Measurements from ENCODE around the gene CRACDL.

The CRACDL gene

DNA sequence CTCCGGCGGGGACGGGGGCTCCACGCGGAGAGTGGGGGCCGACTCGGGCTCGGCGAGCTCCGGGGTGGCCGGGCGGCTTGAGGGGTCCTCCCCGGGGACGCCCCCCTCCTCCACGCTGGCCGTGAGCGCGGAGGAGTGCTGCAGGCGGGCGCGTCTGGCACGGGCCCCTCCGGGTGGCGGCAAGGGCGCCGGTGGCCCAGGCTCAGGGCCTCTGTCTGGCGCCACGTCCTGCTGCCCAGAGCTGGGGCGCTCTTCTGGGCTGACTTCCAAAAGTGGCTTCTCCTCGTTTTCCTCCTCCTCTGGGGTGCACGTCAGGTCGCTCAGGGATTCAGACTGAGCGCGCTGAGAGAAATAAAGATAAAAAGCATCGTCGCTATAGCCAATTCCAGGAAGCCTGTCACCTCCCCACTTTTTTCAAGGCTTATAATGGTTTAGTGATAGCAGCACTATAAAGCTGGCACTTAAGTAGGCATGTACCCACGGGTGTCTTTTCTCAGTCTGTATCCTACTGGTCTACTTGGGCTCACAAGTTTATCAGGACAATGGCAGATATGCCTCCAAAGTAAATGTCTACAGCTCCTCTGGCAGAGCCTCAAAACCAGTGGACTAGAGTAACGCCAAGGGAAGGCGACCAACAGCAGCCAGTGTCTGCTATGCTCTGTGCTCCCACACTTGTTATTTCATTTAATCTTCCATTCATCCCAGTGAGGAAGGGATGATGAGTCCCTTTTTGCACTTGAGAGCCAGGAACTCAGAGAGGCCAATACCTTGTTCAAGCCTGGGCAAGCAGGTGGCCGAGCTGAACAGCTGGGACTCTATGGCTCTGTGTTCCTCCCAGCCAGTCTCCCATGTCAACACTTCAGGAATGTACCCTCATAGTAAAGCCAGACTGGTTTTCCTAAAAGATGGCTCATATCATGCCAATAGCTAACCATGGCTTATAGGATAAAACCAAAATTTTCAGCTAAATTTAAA, 112.5 kb downstream of the CRACDL start:
- DNase-seq = no peak

DNA sequence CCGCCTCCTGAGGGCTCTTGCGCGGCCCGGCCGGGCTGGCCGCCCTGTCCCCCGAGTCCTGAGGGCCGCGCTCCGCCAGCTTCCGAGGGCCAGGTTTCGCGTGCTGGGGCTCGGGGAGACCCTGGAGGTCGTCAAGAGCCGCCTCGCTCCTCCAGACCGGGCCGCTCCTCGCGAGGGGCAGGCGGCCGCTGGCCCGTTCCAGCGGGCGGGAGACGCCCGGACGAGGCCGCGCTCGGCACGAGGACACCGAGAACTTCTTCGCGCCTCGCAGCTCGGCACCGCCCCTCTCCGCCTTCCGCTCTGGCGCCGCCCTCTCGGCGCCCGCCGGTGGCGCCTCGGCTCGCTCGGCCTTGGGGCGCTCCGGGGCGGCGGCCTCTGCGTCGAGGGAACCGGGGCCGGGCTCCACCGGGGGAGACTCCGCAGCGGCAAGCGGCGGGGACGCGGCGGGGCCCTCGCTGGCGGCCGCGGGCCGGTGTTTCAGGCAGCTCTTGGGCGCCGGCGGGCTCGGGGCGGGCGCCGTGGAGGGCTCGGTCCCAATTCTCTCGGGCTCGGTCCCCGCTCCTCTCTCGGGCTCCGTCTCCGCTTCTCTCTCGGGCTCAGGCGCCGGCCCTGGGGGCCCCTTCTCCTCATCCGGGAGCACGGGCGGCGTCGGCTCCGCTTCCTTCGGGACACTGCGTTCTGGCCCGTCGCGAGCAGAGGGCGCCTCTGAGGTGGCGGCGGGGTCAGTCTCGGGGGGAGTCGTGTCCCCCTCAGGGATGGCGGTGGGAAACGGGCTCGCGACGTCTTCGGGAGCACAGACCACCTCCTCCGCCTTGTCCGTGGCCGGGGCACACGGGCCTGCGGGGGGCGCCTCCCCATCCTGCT, 113.5 kb downstream of the CRACDL start:
- DNase-seq = no peak

DNA sequence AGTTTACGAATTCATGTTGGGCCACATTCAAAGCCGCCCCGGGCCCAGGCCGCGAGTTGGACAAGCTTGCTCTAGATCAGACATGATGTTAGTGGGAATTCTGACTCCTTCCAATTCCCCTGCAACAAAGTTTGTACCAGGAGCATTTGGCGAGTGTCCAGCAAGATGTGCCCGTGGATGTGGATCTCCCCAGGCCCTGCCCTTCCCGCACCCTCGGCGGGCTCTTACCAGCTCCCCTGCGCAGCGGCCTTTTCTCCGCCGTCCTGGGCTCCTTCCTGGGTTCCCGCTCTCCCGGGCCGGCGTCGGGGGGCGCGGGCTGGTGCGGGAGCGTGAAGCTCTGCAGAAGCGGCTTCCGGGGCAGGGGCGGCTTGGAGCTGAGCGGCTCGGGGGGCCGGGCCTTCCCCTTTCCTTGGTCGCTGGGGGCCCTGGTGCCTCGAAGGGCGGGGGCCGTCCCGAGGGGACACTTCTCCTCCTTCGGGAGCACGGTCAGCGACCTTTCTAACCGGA, 114.3 kb downstream of the CRACDL start:
- no peak for DNase-seq

DNA sequence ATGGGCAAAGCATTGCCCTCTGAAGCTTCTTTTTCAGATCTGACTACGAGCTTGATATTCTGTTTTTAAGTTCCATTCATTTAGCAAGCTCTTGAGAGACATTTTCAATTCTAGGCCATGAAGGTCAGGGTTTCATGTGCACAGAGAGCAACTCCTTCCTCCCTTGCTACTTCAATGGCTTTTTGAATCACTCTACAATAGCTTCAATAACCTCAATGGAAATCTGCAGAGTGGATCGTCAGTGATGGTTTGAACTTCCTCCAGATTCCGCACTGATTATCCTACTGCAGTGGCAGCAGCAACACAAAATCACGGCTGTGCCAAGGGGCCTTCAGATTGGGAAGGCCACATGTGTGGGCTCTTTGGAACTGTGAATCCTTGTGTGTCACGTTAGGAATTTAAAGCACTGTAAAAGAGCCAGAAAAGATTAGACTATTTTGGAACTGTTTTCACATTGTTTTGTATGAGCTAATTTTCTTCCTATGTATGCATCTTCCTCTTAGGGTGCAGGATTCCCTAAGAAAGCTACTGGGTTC, 116.7 kb downstream of the CRACDL start:
- no peak for DNase-seq

DNA sequence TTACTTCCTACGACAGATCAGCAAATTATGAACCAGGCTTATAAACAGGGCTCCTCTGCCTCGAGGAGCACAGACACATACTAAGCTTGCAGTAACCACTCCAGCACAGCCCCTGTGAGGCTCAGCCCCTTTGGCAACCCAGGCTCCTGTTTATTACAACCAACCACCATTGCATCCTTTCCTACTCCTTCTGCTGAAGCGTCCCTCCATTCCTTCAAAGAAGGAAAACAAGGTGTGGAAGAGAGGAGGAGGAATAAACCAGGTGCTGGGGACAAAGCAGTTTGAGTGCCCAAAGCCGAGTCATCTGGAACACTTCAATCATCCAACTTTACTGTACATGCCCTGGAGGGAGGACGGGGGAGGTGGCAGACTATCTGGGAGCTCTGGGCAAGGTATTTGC, 117.9 kb downstream of the CRACDL start:
- DNase-seq = peak in 1 of 3 experiments; percentile 16

DNA sequence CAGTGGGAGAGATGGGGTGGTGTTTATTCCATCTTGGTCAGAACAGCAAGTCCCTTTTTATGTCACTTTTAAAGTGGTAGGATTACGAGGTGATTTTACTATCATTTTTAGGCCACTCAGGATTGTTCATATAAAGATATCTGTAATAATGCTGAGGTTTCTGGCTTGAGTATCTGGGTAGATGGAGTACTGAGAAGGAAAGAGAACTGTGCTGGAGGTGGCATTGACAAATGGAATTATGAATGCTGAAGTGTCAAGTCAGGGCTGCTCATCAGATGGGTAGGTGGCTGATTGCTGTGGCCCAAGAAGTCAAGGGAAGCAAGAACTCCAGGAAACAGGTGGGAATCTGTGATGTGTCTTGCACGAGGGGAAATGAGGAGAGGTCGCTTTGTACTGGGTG, 119.7 kb downstream of the CRACDL start:
- DNase-seq = no peak

DNA sequence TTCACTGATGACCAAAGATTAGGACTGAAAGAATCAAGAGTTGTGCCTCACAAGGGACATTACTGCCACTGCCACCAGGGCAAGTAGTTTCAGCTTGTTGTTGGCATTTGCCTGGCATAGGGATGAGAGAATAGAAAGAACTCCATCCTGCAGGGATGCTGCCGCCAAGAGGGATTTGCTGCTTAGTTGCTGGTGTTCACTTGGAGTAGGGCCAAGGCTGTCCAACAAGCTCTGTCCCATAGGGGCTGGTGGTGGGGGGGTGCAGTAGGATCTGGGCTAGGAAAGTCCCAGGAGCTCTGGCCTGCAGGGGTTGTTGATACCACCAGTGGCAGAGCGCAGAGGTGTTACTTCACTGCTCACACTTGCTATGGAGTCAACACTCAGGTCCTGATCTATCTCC, 120.2 kb downstream of the CRACDL start:
- no peak for DNase-seq

DNA sequence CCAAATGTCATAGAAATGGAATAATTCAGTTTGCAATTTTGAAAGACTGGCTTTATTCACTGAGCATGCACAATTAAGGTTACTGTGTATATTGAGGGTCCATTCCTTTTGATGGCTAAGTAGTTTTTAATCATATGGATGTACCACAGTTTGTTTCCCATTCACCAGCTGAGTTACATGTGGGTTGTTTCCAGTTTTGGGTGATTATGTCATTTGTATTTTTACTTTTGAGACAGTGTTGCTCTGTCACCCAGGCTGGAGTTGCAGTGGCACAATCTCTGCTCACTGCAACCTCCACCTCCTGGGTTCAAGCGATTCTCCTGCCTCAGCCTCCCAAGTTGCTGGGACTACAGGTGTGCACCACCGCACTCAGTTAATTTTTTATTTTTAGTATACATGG, 124.3 kb downstream of the CRACDL start:
- DNase-seq = no peak

DNA sequence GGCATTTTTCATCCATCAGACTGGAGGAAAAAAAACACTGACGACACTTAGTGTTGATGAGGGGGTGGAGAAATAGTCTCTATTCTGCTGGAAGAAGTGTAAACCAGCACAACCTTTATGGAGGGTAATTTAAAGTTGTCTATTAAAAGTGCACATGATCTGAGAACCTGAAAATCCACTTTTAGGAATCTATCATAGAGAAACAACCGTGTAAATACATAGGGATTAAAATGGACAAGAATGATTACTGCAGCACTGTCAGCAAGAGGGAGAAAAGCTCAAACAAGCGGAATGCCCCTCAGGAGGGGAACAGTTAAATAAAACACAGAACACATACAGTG, 125.5 kb downstream of the CRACDL start:
- DNase-seq = peak in 1 of 3 experiments; percentile 16

DNA sequence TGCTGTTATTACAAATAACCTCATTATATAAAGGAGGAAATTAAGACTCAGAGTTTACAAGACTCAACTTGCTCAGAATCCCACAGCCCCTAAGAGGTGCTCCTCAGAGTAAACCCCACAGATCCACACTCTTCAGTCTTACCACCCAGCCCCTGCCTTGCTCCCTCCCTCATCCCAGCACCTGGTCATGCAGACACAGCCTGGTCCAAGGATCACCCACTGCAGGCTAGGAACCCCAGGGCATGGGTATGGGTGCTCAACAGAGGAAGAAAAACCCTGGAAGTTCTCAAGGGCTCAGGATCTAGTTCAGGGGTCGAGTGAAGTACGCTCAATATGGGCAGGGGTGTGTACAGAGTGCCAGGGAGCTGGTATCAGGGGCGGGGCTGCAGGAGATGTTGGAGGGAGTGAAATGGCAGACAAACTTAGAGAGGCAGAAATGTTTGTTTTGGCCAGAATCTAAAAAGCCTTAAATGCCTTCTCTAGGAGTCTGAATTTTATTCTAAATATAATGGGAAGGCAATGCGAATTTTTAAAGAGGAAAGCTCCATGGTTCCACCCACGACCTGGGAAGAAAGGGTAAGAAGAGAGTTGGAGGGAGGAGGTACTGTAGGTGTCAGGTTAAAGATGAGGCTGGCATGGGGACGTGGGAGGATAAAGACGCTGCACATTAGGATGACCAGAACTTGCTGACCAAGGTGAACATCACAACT, 126.0 kb downstream of the CRACDL start:
- no peak for DNase-seq

DNA sequence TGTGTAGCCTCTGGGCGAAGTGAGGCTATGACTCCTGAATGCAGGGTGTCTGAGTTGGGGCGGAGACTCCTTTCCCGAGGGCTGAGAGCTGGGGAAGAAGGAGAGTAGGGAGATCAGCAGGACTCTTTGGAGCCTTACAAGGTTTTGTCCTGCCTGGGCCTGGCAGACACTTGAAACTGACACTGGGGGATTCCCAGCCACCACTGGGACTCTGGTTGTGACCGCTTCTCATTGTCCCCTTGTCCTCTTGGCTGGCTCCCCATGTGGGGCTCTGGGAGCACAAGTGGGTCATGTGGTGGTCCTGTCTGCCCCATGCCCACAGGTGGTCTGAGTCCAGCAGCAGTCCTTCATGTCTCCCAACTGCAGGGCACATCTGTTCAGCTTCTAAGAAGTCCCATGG, 126.9 kb downstream of the CRACDL start:
- no peak for DNase-seq

DNA sequence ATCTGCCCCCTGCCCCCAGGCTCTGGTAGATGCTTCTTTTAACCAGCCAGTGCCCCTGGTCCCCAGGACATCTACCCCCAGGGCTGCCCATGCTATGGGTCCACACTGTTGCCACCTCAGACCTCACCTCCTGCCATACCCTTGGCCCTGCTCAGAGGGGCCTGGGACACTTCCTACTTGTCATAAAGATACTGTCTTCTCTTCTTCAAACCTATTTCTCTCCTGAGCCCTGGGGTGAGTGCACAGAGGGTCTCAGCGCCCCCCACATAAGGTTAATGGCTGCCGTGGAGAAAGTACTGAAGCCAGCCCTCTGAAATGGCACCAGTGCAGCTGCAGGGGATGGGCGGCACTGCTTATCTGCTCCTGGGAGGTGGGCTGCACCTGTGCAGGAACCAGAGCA, 127.5 kb downstream of the CRACDL start:
- DNase-seq = no peak

DNA sequence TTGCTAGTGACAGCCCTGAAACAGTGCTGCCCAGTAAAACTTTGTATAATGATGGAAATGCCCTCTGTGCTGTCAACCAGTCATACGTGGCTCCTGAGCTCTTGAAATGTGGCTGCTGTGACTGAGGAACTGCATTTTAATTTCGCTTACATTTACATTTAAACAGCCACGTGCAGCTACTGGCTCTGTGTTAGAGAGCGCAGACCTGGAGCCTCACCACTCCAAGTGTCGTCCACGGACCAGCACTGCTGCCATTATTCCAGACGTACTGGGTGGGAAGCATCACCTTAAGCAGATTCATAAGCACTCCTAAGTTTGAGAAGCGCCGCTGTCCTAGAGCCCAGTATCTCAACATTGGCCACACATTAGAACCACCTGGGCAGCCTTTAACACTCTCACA, 128.1 kb downstream of the CRACDL start:
- DNase-seq = no peak

DNA sequence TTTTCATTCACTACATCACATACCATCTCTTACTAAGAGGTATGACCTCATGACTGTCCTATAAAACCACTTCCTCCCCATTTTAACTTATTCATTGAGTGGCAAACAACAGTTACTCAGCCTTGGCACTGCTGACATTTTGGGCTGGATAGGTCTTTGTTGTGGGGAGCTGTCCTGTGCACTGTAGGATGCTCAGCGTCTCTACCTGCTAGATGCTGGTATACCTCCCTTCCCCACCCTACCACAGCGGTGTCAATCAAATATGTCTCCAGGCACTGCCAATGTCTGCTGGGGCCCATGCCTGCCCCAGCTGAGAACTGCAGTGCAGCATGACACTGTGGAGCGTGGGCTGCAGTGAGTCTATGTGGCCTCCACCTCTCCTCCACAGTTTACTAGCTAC, 128.8 kb downstream of the CRACDL start:
- no peak for DNase-seq

DNA sequence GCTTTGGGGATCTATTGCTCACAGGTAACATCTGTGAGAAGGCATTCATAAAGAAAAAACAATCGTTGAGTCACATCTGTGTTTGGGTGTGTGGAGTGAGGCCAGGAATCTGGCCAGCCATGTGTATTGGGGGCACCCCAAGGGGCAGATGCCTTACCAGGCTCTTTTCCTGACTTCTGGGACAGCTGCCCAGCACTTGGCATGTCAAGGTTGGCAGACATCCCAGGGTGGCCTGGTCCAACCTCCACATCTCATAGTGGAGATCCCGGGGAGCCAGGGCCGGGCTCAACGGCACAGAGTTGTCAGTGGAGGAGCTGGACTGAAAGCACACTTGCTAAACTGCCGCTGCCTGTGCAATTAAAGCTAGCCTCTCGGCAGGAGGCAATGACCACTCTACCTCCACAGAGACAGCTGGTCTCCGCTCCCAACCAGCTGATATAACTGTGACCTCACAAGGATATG, 129.8 kb downstream of the CRACDL start:
- peak in 2 of 3 experiments; percentile 1 to 53 for DNase-seq

DNA sequence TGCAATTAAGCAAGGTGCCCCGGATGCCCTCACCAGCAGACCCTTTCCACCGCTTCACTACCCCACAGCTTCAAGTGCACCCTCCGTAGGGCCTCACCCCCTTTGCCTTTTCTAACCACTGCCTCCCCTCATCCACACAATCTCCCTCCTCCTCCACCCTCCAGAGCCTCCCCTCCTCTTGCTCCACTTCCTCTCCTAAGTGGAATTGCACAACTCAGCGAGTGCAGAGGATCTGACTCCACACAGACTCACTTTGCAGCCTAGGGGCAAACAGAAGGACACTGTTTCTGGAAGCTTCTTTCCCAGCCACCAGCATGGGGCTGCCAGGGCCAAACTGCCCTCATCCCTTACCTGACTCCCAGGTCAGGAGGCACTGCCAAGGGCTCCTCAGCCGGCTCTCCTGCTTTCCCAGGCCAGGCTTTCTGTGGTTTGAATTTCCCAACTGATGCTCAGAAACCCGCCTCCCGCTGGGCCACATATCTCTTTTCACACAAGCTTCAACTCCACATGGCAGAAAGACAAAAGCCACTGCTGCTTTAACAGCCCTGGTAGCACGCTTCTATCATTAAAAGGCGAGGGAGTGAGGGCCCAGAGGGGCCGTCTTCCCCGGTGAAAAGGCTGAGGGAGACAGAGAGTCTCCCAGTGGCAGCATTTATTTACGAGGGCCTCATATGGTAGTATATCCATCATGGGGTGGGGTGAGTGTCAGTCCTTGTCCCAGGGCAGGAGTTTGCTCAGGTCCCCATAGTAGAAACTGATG, 130.4 kb downstream of the CRACDL start:
- no peak for DNase-seq

DNA sequence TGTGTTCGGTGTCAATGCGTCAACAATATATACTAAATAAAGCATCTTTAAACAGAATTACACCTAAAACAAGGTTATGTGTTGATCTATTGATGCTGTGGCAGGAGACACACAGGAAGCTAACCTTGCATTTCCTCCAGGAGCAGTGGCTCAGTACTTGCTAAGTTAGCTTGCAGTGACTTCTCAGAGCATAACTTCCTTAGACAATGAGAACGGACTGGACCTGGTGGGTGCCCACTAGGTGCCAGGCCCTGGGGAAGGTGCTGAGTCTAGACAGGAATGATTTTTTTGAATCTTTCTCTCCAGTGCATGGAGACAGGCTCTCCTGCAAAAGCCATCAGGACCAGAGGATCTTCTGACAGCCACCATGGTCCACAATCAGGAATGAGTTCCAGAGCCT, 131.3 kb downstream of the CRACDL start:
- no peak for DNase-seq

DNA sequence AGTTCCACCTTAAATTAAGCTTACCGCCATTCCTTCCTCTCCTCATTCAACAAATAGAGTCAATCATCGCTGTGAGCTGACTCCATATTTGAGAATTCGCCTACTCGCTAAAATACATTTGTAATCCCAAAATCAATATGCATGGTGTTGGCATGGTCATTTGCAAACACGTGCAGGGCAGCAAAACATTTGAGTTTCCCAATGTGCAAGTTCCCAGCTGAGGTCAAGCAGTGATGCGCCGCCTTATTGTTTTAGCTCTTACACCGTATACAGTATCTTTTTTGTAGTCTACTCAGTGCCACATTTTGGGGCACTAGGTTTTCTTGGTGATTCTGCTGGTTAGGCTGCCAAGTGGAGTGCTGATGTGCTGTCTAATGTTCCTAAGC, 131.8 kb downstream of the CRACDL start:
- no peak for DNase-seq

DNA sequence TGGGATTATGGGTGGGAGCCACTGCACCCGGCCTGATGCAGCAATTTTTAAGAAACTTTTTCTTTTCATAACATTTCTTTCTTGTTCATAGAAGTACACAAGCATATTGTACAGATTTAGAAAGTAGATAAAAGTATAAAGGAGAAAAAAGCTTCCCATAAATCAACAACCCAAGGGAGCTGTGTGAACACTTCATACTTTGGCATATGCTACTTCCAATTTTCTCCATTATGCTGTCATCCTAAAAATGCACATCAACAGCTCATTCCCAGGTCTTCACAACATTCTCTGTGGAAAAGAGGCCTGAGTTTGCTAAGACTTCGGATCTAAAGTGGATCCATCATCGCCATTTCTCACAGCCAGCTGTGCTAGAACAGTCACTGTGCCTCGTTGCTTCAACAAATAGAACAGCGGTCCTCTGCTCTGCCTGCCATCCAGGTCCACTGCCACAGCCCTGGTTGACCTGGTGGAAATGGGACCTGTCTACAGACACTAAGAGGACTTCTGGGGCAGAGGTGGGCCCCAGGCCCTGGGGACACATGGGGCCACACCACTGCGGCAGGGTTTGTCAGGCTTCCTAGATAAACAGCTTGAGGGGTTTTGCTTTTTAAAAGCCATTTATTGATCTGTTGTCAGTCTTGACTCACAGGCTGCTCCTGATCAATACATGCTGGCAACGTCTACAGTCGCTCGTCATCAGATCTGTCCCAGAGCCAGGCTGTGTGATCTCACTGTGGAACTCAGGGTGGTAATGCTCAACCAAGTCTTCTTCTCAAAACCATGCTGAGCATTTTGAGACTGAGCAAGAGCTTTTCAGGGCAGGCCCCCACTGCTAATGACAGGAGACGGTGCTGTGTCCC, 132.4 kb downstream of the CRACDL start:
- DNase-seq = no peak

DNA sequence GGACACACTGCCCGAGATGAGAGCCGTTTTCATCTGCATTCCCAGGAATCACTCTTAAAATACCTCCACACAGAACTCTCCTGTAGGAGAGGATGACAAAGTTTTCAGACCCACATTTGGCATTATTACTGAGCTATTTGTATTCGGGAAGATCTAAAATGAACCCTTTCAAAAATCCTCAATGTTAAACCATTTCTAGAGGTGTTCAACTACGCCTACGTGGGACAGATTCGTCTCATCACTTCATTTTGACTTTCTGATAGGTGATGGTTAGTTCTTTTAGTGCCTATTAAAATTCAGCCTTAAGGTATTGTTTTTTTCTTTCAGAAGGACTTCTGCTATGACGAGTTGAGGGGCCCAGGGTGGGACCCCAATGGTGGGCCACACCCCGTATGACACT, 133.7 kb downstream of the CRACDL start:
- DNase-seq = no peak

DNA sequence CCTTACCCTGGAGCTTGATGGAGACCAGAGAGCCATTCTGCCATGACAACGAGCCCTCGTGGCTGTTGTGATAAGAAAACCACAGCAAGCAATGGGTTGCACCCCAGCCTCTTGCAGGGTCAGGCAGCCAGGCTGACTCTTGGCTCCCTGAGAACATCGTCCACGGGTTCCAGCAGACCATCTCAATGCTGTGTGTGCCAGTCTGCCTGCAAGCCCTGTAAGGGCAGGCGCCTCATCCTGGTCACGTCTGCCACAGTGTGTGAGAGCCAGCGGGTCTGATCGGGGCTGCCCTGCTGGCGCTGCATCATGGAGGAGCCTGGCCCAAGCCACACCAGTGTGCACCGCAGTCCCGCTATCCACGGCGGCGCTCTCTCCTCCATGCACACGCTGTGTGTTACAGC, 134.1 kb downstream of the CRACDL start:
- DNase-seq = no peak
